HG03139 (cell line): ENCODE measurements around the gene ARHGEF6.

Source experiments
- ATAC-seq: cut with Tn5 transposase; IDR thresholded peaks from one replicate; pipeline ENCODE4 v1.9.1; 2021; ENCODE audit not compliant: unreplicated experiment

Gene ARHGEF6

DNA sequence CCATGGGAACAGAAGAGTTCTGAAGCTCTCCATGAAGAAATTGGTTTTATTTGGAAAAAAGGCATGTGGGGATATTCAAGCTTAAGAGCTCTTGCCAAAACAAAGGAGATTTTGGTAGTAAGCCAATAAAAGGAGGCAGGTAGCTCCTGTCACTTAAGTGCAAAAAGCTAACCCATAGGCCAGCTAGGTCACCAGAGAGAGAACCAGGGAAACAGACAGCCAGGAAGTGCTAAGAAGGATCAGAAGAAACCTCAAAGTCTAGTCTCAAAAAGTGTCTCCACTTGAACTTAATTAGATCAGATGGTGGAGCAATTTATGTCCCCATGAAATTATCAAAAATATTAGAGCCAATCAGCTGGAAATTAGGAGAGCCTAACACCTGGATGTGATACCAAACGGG lies 83.6 kb downstream of the ARHGEF6 start:
- ATAC-seq, result no peak

DNA sequence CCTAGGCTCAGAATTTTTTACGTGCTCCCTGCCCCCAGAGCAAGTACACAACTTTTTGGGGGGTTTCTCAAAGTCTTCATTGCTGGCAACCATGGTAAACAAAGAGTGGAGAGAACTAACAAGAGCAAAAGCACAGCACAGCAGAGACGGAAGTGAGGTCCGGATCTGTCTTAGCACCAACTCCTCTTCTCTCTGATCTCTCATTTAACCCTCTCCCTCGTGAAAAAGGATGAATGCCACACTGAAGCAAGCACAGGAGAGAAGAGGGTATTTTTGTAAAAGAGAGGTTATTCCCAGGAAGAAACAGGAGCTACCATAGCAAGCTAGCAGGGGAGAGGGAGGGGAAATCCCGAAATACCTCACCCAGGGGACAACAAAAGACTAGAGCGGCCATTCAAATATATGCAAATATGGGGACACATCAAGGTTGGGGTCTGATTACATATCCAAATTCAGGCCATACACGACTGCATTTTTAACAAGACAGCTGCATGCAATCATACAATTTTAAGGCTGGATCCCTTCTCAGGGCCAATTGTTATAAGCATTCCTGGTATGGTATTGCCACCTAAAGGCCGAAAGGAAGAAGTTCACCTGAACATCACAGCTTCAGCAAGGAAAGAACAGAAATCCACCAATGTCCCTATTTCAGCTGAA lies 86.2 kb downstream of the ARHGEF6 start:
- peak; percentile 68 for ATAC-seq

DNA sequence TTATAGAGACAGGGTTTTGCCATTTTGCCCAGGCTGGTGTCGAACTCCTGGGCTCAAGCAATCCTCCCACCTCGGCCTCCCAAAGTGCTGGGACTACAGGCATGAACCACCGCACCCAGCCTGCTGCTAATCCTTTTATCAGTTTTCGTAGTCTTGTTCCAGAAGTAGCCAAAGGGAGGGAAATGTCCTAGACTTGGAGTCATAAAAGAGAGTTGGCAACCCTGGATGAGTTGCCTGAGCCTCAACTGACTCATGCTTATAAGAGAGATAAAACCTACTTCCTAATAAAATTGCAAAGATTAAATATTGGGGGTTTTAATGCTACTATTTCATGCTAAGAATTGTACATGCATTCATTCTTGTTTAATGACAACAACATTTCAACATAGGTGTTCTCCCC lies 88.5 kb downstream of the ARHGEF6 start:
- ATAC-seq, result no peak

DNA sequence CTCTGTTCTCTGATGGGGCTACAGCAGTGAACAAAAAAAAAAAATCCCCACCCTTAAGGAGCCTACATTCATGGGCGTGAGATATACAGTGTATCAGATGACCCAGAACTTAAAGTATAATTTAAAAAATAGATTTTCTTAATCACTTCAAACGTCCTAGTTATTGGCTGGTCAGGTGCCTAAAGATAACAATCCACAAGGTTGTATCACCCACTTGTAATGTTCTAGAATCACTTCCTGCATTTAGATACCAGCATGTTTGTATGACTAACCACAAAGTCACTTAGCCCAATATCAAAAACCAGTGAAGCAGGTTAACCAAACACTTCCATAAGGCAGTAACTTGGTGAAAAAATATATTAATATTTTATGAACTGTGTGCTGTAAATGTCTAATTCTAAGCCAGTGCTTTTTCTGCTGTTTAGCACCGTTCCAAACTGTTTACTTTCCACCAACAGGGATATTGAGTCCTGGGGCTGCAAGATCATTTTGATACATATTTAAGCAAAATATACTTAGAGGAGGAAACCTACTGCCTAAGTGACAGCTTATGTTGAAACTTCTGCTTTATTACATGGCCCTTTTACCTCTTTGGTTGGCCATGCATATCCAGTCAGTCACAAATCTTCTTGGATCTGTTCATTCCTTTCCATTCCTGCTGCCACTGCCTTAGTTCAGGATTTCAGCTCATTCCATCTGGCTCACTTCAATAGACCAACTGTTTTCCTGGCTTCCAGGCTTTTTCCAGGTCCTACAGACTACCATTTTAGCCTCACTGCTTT lies 89.5 kb downstream of the ARHGEF6 start:
- ATAC-seq, result no peak

DNA sequence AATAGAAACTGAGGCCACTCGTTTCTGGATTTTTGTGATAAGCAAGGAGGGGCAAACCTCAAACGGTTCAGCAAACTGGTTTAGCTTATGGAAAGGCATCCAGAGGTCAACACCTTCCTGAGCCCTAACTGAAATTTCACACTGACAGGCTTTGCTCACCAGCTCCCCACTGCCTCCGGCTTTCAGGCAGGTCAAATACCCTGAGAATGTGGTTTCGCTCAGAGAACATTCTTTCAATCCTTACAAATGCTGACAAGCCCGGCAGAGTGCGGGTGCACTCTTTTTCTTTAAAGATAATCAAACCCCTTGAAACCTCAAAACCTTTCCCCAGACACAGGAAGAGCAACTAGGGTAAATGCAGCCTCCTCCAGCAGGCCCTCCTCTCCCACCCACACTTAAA lies 91.3 kb downstream of the ARHGEF6 start:
- ATAC-seq, result no peak

DNA sequence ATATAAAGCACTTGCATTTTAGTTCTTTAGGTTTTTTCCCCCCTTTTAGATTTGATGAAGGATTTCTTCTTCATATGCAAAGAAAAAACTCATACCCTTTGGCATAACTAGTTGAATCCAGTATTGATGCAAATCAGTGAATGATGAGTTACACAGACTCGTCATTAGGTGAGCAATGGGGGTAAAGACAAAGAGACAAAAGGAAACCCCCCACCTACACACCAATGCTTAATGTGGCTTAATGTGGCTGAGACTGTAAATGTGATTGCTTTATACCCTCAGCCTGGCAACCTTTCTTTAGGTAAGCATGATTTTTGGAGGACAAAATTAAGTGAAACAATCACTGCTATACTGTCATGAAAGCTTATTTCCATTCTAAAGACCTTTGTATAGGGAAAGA lies 93.3 kb downstream of the ARHGEF6 start:
- ATAC-seq, result no peak

DNA sequence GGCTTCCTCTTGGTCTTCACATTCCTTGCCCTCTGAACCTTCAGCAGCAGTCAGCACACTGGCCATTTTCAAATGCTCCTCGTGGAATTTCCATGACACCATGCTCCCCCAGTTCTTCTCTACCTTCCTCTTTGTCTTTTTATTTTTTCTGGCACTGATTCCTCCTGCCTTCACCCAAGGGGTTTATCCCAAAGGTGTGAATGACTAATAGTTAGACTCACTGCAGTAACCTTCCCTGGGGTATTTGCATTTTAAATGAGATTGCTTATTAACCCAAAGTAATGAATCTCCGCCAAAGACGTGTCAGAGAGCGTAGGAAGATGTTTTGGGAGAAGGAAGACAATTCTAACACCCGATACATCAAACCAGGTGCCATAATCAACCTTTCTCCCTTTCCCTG lies 96.6 kb downstream of the ARHGEF6 start:
- ATAC-seq, result no peak

DNA sequence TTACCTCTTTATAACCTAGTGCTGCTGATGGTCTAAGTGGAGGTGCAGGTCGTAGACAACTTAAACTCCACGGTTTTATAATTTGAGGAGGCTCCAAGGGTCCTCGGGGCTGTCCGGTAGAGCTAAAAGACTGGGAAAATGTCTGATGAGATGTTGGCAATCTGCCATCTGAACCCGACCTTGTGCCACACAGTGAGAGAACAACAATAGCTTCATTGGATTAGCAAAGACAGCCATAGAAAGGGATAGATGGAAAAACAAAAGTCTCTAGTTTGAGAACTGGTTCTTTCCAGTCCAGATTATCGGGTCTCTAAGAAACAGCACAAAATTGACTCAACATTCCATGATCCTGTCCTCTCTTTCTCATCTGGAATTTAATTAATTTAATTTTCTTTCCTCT lies 101.2 kb downstream of the ARHGEF6 start:
- ATAC-seq, result no peak

DNA sequence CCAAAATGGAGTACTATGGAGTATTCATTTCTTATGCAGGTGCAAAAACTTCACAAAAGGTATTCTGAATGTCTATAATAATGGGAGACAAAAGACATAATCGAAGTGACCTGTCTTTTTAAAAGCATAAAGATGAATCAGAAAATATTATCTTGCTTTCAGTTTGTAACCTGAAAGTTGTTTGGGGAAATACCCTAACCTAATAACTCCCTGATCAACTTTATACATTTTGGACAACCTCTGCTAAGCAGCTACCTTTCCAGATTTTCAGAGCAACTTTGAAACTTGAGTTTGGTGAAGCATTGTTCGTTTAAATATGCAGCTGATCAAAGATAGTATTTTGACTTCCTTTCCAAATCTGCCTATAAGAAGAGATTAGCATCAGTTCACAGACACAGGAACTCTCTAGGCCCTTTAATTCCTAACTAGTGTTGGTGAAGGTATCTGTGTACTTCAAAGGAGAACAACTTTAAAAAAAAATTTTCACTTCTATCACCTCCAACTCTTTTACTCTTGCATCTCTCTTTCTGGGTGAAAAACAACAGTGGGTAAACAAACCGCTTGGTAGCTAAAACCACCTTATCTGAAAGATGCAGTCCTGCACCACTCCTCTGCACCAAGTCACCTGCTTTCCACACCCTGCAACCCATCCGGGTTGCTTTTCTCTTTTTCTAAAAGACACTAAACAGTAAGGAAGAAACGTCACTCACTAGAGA lies 106.3 kb downstream of the ARHGEF6 start:
- no peak for ATAC-seq

DNA sequence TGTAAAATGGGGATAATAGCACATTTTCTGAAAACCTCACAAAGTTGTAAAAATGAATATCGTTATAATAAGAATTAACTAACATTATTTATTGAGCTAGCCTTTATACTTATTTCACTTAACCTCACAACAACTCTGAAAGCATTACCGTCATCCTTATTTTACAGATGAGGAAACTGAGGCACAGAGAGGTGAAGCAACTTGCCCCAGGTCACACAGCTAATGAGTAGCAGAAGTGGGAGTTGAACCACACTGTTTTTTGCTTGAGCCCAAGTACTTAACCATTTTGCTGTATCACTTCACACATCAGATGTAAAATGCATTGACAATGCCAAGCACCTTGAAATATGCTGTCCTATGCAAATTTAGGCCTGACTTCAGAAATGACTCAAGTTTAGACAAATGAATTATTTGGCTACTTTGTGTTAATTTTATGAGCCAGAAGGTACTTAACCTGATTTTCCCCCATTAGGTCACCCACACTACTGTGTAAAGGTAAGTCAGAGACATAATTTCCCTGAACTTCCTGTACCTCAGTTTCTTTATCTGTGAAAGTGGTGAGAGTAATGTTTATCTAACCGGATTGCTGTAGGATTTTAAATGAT lies 109.6 kb downstream of the ARHGEF6 start:
- ATAC-seq, result no peak

DNA sequence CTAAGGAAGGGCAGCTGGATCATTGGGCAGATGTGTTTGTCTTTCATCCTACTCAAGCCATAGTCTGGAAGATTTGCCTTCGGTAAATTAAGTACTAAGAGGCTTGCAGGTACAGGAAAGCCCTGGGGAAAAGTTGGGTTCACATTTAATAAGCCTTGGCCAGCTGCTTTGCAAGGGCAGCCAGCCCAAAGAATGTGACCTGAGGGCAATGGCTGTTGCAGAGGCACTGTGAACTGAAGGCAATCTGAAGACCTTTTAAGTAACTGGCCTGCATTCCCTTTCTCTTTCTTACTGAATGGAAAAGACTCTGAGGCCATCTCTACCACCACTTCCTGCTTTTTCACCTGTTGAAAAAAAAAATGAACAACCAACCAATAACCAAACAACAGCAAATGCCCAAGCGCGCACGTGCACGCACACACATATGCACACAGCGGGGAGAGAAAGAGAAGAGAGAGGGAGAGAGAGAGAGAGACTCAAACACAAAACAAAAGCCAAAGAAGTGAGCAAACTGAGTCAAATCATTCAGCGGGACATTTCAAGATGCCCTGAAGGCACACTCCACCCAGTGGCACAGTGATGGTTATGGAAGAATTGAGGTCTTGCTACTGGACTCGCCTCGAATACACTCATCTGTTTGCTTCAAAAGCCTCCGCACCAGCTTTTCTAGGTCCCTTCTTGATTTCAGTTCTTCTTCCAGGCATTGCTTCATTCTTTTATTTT lies 113.1 kb downstream of the ARHGEF6 start:
- no peak for ATAC-seq

DNA sequence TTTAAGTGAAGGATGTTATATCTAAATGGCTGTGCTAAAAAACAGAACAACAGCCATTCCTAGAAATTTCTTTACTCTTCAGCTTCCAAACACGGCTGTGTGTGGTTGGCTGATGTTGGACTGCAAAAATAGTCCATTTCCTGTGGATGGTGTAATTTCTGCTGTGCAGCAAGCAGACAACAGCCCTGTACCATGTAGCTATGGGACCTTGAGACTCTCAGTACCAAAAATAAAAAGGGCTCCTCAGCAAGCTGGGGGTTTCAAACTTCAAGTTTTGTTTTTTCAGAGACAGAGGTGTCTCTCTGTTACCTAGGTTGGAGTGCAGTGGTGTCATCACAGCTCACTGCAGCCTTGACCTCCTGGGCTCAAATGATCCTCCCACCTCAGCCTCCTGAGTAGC lies 114.6 kb downstream of the ARHGEF6 start:
- no peak for ATAC-seq

DNA sequence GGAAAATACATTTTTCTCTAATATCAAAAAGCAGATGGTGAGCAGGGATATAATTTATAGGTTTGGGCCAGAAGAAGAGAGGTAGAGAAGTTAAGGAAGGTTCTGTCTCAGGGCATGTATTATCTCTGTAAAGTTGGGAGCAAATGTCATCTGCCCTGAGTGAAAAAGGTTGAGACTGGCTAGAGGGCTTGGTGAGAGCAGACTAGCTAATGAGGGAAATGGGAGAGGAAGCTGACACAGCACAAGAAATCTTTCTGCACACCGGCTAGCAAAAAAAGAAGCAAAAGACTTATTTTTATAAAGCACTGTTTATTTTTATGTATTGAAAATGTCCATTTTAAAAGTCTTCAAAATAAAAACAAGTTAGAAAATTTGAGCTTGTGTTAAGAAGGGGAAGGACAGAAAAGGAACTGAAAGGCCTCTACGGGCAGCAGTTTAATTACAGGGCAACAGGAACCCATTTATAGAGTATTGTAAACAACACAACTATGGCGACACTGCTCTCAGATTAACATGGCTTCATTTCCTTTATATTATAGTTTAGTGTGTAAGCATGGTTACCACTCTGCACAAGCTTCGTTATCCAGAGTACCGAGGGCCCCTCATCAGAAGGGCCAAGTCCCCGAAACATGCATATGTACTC lies 115.4 kb downstream of the ARHGEF6 start:
- no peak for ATAC-seq

DNA sequence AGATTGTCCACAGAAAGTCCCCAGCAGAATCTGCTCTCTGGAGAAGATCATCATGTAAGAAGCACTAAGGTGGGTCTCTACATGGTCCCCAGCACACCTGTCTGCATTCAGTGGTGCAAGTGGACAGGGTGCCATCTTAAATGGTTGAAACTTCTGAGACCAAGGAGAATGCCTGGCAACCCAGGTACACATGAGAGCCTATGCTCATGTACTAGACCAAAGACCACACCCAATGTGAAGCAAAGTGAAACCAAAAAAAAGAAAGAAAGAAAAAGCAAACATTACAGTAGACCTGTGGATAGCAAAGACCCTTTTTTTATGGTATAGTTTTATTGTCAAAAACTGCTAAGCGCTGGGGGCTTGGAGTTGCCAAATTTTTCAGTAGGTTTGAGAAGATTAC lies 117.8 kb downstream of the ARHGEF6 start:
- ATAC-seq, result no peak

DNA sequence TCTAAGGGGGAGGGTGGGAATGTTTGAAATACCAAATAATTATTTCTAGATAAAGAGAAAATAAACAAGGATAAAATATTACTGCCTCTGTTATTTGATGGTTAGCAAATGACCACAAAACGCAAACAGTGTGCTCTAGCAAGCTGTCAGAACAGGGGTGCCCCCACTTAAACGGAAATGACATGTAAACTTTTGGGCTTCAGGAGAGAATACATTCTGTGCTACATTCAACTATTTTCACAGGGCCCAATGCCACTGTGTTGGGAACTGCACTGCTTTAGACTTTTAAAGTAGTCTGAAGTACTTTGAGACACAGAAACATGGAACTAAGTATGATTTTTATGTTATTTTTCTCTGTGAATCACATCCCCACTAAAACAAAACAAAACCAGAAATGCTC lies 118.6 kb downstream of the ARHGEF6 start:
- no peak for ATAC-seq

DNA sequence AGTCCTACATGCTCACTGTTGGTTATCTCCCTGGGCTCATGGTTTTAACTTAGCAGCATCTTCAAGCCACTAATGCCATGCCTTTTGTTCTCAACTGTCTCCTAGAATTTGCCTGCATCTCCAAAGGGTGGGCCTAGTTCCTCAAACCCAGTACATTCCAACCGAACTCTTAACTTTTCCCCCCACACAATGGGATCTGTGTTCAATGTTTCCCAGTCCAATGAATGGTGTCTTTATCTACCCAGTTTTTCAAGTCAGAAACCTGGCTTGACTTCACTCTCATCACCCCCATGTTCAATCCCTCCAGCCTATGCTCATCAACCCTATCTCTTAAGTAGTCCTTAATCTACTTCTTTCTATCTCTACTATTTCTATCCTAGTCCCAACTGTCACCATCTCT lies 119.8 kb downstream of the ARHGEF6 start:
- no peak for ATAC-seq

DNA sequence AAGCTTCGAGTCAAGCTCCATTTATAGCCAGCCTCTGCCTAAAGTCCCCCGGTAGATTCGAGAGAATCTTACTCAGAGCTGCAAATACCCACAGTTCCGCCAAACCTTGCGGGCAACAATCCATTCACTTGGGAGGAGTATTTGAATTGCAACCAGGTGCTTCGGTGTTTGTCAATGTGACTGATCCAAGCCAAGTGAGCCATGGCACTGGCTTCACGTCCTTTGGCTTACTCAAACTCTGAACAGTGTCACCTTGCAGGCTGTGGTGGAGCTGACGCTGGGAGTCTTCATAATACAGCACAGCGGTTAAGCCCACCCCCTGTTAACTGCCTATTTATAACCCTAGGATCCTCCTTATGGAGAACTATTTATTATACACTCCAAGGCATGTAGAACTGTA lies 121.6 kb downstream of the ARHGEF6 start:
- ATAC-seq, result no peak

DNA sequence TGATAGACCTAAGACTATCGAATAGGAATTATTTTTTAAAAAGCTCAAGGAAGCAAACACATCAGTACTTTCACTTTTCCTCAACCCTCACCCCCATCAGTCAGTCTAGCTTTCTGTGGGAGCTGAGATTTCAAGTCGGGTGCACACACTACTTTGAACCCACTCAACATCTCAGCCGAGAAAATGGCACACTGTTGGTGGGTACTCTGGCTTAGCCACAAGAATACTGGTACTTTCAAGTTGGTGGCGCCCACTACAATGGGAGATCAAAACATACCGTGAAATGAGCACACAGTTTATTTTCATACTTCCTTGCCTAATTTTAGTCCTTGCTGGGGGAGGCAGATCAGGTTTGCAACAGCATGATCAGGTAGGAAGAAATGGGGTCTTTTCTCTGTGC lies 122.6 kb downstream of the ARHGEF6 start:
- no peak for ATAC-seq

DNA sequence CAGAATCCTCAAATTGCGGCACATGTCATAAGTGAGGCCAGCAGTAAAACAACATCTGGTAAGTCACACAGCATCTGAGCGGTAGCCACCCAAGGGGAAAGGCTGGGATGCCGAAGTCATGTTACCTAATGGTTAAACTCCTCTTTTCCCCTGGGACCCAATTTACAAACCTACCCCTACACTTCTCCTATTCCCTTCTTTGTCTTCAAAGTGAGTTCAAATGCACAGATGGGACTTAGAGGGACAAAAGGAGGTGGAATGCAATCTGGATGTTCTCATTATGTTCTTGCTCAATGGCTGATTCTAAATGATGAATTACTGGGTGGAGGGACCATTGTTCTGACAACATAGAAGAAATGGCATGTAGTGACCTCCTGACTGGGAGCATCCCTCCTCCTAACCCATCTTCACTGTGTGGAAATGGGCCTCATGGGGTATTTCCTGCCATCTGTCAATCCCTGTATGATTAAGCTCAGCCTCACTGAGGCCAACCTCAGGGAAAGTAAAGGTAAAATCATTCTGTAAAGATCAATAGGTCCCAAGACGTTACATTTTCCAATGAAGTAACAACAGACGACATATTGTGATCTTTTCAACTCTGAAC lies 124.3 kb downstream of the ARHGEF6 start:
- no peak for ATAC-seq
